ENCODE results near the gene MOSPD3. TPM values are rescaled to one million over a fixed set of nuclear protein-coding genes. Genes with fewer than 3 reads are reported as not detected.
A peak's percentile ranks its signal among the peaks of the same experiment; 100 is the strongest.

The MOSPD3 gene
- total RNA-seq, 1 experiment from 2014 or later: 10.9 TPM

- Histone ChIP-seq H3K4me3 (peak overlapping the region; percentile 49), H3K9me3 (replicated peaks) (no peaks in the 10 kb centered on the region), H3K27me3 (replicated peaks) (no peaks in the 10 kb centered on the region), H3K36me3 (0 out of 2 replicates have a peak, but pooled peaks cover 2% of the 10 kb centered on the region), H3K4me1 (replicated peaks) (peaks cover 9% of the 10 kb centered on the region), H3K27ac (no peak overlapping the region)
- no peak for DNase-seq (ENCODE audit: low read depth in 1 of 2, low spot score in 2 of 2)
These were observed 520 bp downstream of the MOSPD3 start for GRCh38 chr7:100612730-100613390.

GRCh38 chr7:100613412-100614175, 1.3 kb downstream of the MOSPD3 start:
- H3K4me1 ChIP-seq (replicated peaks): peaks cover 9% of the 10 kb centered on the region
- H3K36me3 ChIP-seq: no peaks in the 10 kb centered on the region
- H3K27me3 ChIP-seq (replicated peaks): no peaks in the 10 kb centered on the region
- H3K4me3 ChIP-seq: no peak overlapping the region
- H3K9me3 ChIP-seq (replicated peaks): no peaks in the 10 kb centered on the region
- no peak overlapping the region for H3K27ac ChIP-seq
- DNase-seq (ENCODE audit: low read depth in 1 of 2, low spot score in 2 of 2): no peak

GRCh38 chr7:100614308-100614861, 2.0 kb downstream of the MOSPD3 start:
- Histone ChIP-seq H3K27me3 (replicated peaks) (no peaks in the 10 kb centered on the region), H3K4me3 (no peak overlapping the region), H3K9me3 (replicated peaks) (no peaks in the 10 kb centered on the region), H3K36me3 (no peaks in the 10 kb centered on the region), H3K27ac (no peak overlapping the region), H3K4me1 (replicated peaks) (peaks cover 9% of the 10 kb centered on the region)
- DNase-seq (ENCODE audit: low read depth in 1 of 2, low spot score in 2 of 2): no peak

- Histone ChIP-seq H3K36me3 (no peaks in the 10 kb centered on the region), H3K4me3 (no peak overlapping the region), H3K27ac (no peak overlapping the region), H3K4me1 (replicated peaks) (no peaks in the 10 kb centered on the region), H3K9me3 (replicated peaks) (no peaks in the 10 kb centered on the region), H3K27me3 (replicated peaks) (no peaks in the 10 kb centered on the region; the same call in 1 of the 2 replicates)
- DNase-seq (ENCODE audit: low read depth in 1 of 2, low spot score in 2 of 2): no peak
These were observed 7.9 kb downstream of the MOSPD3 start for GRCh38 chr7:100620239-100620638.

GRCh38 chr7:100620804-100621203, 8.5 kb downstream of the MOSPD3 start:
- H3K27me3 ChIP-seq (replicated peaks): no peaks in the 10 kb centered on the region; the same call in 1 of the 2 replicates
- no peak overlapping the region for H3K4me3 ChIP-seq
- no peaks in the 10 kb centered on the region for H3K4me1 ChIP-seq (replicated peaks)
- H3K27ac ChIP-seq: no peak overlapping the region
- H3K36me3 ChIP-seq: no peaks in the 10 kb centered on the region
- DNase-seq (ENCODE audit: low read depth in 1 of 2, low spot score in 2 of 2): no peak
- no peaks in the 10 kb centered on the region for H3K9me3 ChIP-seq (replicated peaks)

- Histone ChIP-seq H3K36me3 (no peaks in the 10 kb centered on the region), H3K4me3 (no peak overlapping the region), H3K9me3 (replicated peaks) (no peaks in the 10 kb centered on the region), H3K27ac (no peak overlapping the region), H3K4me1 (replicated peaks) (0 out of 2 replicates have a peak, but pooled peaks cover 3% of the 10 kb centered on the region), H3K27me3 (replicated peaks) (no peaks in the 10 kb centered on the region; the same call in 1 of the 2 replicates)
- DNase-seq (ENCODE audit: low read depth in 1 of 2, low spot score in 2 of 2): no peak
These were observed 9.2 kb downstream of the MOSPD3 start for GRCh38 chr7:100621554-100621953.

GRCh38 chr7:100623951-100624824, 11.8 kb downstream of the MOSPD3 start:
- H3K27me3 ChIP-seq (replicated peaks): no peaks in the 10 kb centered on the region; the same call in 1 of the 2 replicates
- H3K9me3 ChIP-seq (replicated peaks): 0 out of 2 replicates have a peak, but pooled peaks cover 5% of the 10 kb centered on the region
- H3K4me3 ChIP-seq: no peak overlapping the region
- H3K36me3 ChIP-seq: no peaks in the 10 kb centered on the region
- H3K27ac ChIP-seq: no peak overlapping the region
- no peak for DNase-seq (ENCODE audit: low read depth in 1 of 2, low spot score in 2 of 2)
- H3K4me1 ChIP-seq (replicated peaks): peaks cover 9% of the 10 kb centered on the region; the same call in 1 of the 2 replicates

- DNase-seq (ENCODE audit: low read depth in 1 of 2, low spot score in 2 of 2): no peak
- Histone ChIP-seq H3K9me3 (replicated peaks) (0 out of 2 replicates have a peak, but pooled peaks cover 5% of the 10 kb centered on the region), H3K36me3 (no peaks in the 10 kb centered on the region), H3K27ac (no peak overlapping the region), H3K27me3 (replicated peaks) (no peaks in the 10 kb centered on the region; the same call in 1 of the 2 replicates), H3K4me3 (no peak overlapping the region), H3K4me1 (replicated peaks) (peaks cover 9% of the 10 kb centered on the region; the same call in 1 of the 2 replicates)
These were observed 13.7 kb downstream of the MOSPD3 start for GRCh38 chr7:100626055-100626454.

- no peaks in the 10 kb centered on the region for H3K36me3 ChIP-seq
- 0 out of 2 replicates have a peak, but pooled peaks cover 5% of the 10 kb centered on the region for H3K9me3 ChIP-seq (replicated peaks)
- peaks cover under 1% of the 10 kb centered on the region for H3K27me3 ChIP-seq (replicated peaks)
- peak; percentile 28 to 83 for DNase-seq (ENCODE audit: low read depth in 1 of 2, low spot score in 2 of 2)
- H3K27ac ChIP-seq: no peak overlapping the region
- peaks cover 9% of the 10 kb centered on the region; the same call in 1 of the 2 replicates for H3K4me1 ChIP-seq (replicated peaks)
- peak overlapping the region; percentile 21 for H3K4me3 ChIP-seq
These were observed 14.3 kb downstream of the MOSPD3 start for GRCh38 chr7:100626530-100627237.

- Histone ChIP-seq H3K27me3 (replicated peaks) (peaks cover 5% of the 10 kb centered on the region), H3K4me3 (no peak overlapping the region; the same call in 1 of the 2 replicates), H3K9me3 (replicated peaks) (0 out of 2 replicates have a peak, but pooled peaks cover 5% of the 10 kb centered on the region), H3K36me3 (no peaks in the 10 kb centered on the region), H3K4me1 (replicated peaks) (peaks cover 9% of the 10 kb centered on the region; the same call in 1 of the 2 replicates), H3K27ac (no peak overlapping the region)
- no peak for DNase-seq (ENCODE audit: low read depth in 1 of 2, low spot score in 2 of 2)
These were observed 14.9 kb downstream of the MOSPD3 start for GRCh38 chr7:100627238-100627549.

GRCh38 chr7:100629117-100629716, 16.9 kb downstream of the MOSPD3 start:
- H3K4me1 ChIP-seq (replicated peaks): peaks cover 15% of the 10 kb centered on the region
- peaks cover 21% of the 10 kb centered on the region for H3K27me3 ChIP-seq (replicated peaks)
- H3K27ac ChIP-seq: no peak overlapping the region
- H3K9me3 ChIP-seq (replicated peaks): 0 out of 2 replicates have a peak, but pooled peaks cover 5% of the 10 kb centered on the region
- DNase-seq (ENCODE audit: low read depth in 1 of 2, low spot score in 2 of 2): no peak
- no peak overlapping the region for H3K4me3 ChIP-seq
- no peaks in the 10 kb centered on the region for H3K36me3 ChIP-seq

- Histone ChIP-seq H3K27ac (no peak overlapping the region), H3K4me3 (no peak overlapping the region)
These were observed 17.7 kb downstream of the MOSPD3 start for GRCh38 chr7:100630066-100630465.

More at GRCh38 chr7:100630066-100630465, 17.7 kb downstream of the MOSPD3 start:
- Histone ChIP-seq H3K9me3 (replicated peaks) (0 out of 2 replicates have a peak, but pooled peaks cover 5% of the 10 kb centered on the region), H3K4me1 (replicated peaks) (peaks cover 15% of the 10 kb centered on the region), H3K36me3 (no peaks in the 10 kb centered on the region), H3K27me3 (replicated peaks) (peaks cover 21% of the 10 kb centered on the region)
- DNase-seq (ENCODE audit: low read depth in 1 of 2, low spot score in 2 of 2): no peak

Measured in SJSA1 (cell line).